Loucy (cell line): ENCODE results near the gene PBX4.

Source experiments
- CTCF ChIP-seq: fragments of 200-600 bp; sonication (generic); conservative IDR thresholded peaks from 2 replicates; pipeline ENCODE4 v1.5.1; 2014; ENCODE audit warnings: mild to moderate bottlenecking, antibody characterized with exemption, low read length
- EZH2phosphoT487 ChIP-seq: fragments of 200-600 bp; IDR thresholded peaks from 2 replicates; pipeline ENCODE4 v1.6.1; 2018; ENCODE audit warnings: antibody characterized with exemption, mild to moderate bottlenecking, moderate library complexity, borderline replicate concordance

- TF ChIP-seq CTCF (no peak), EZH2phosphoT487 (no peak)
Observed at GRCh38 chr19:19653597-19654147, 35.2 kb upstream of the PBX4 start.
